Smooth muscle cell (in vitro differentiated cells): ENCODE results near the gene NUDT1. TPM values are rescaled to one million over a fixed set of nuclear protein-coding genes. Genes with fewer than 3 reads are reported as not detected.
A peak's percentile ranks its signal among the peaks of the same experiment; 100 is the strongest.

Experiments
- DNase-seq: peaks from one replicate; lab custom pipeline; 2025; ENCODE audit not compliant: unreplicated experiment; lab: John Stamatoyannopoulos, UW
- H2AFZ ChIP-seq: fragments of 200-600 bp; sonication (generic); 2 replicates; pipeline ENCODE4 v1.6.0; 2016; ENCODE audit warnings: antibody characterized with exemption, low read depth, mild to moderate bottlenecking
- H3F3A ChIP-seq: fragments of 200-600 bp; sonication (generic); 2 replicates; pipeline ENCODE4 v1.6.0; 2017; ENCODE audit warnings: antibody characterized with exemption, low read depth
- H3K27ac ChIP-seq: fragments of 200-600 bp; sonication (generic); 2 replicates; pipeline ENCODE4 v1.5.1; 2016; ENCODE audit warnings: low read depth, mild to moderate bottlenecking
- H3K27me3 ChIP-seq: fragments of 200-600 bp; sonication (generic); 2 replicates; pipeline ENCODE4 v1.6.1; 2016; ENCODE audit warnings: low read depth, mild to moderate bottlenecking
- H3K36me3 ChIP-seq: fragments of 200-600 bp; sonication (generic); 2 replicates; pipeline ENCODE4 v1.5.1; 2016; ENCODE audit warnings: low read depth
- H3K4me1 ChIP-seq: fragments of 200-600 bp; sonication (generic); 2 replicates; pipeline ENCODE4 v1.5.1; 2016; ENCODE audit warnings: low read depth
- H3K4me2 ChIP-seq: fragments of 200-600 bp; sonication (generic); 2 replicates; pipeline ENCODE4 v1.6.0; 2016; ENCODE audit warnings: mild to moderate bottlenecking
- H3K4me3 ChIP-seq: fragments of 200-600 bp; sonication (generic); 2 replicates; pipeline ENCODE4 v1.5.1; 2016; ENCODE audit warnings: mild to moderate bottlenecking
- H3K79me2 ChIP-seq: fragments of 200-600 bp; sonication (generic); 2 replicates; pipeline ENCODE4 v1.6.0; 2016; ENCODE audit warnings: low read depth, mild to moderate bottlenecking
- H3K9ac ChIP-seq: fragments of 200-600 bp; sonication (generic); 2 replicates; pipeline ENCODE4 v1.6.0; 2016; ENCODE audit warnings: low read depth
- H3K9me3 ChIP-seq: fragments of 200-600 bp; sonication (generic); replicated peaks from 2 replicates; pipeline ENCODE4 v1.5.1; 2016; ENCODE audit warnings: low read depth
- H4K20me1 ChIP-seq: fragments of 200-600 bp; sonication (generic); 2 replicates; pipeline ENCODE4 v1.6.0; 2016; ENCODE audit warnings: low read depth
- CTCF ChIP-seq: fragments of 200-600 bp; sonication (generic); IDR thresholded peaks from 2 replicates; pipeline ENCODE4 v1.5.1; 2017; ENCODE audit warnings: borderline replicate concordance, mild to moderate bottlenecking, antibody characterized with exemption; ENCODE audit not compliant: insufficient read depth, poor library complexity, severe bottlenecking
- WGBS: methylation state at CpG from one replicate; pipeline ENCODE4 v1.1.7; 2016; ENCODE audit warnings: low lambda C conversion rate; 5-methylcytosine and 5-hydroxymethylcytosine counted together
- polyA plus RNA-seq: library from polyadenylated mRNA; unstranded; fragments of >200 nt; fragmentation: Nextera tagmentation; extraction: Ambion mirVana; gene quantifications from 2 replicates; pipeline ENCODE4 v1.2.1, GENCODE V29; 2016
- total RNA-seq: library from RNA; depleted of rRNA; stranded (reverse); fragments of >200 nt; gene quantifications from 2 replicates; pipeline ENCODE4 v1.2.3, GENCODE V29; 2014

Gene NUDT1
- total and polyA plus RNA-seq, 2 experiments from 2014 or later = 20.7 to 46.0 TPM

- Histone ChIP-seq H3F3A (peaks cover 10% of the 10 kb centered on the region), H3K27ac (no peak overlapping the region), H3K4me3 (no peak overlapping the region), H3K4me2 (no peak overlapping the region), H3K36me3 (no peaks in the 10 kb centered on the region), H3K27me3 (no peaks in the 10 kb centered on the region), H3K4me1 (peaks cover 6% of the 10 kb centered on the region), H4K20me1 (peaks cover 13% of the 10 kb centered on the region), H3K79me2 (peaks cover 41% of the 10 kb centered on the region), H2AFZ (no peak overlapping the region), H3K9me3 (no peaks in the 10 kb centered on the region), H3K9ac (no peak overlapping the region)
- 96% methylated on average over 9 of the region's 9 CpGs for WGBS
- DNase-seq = no peak
- TF ChIP-seq CTCF = no peak
Observed at GRCh38 chr7:2230882-2231281, 11.1 kb upstream of the NUDT1 start.

- Histone ChIP-seq H3F3A (peaks cover 10% of the 10 kb centered on the region), H3K4me2 (peak overlapping the region; percentile 87), H3K9me3 (no peaks in the 10 kb centered on the region), H3K4me3 (peak overlapping the region; percentile 88), H3K36me3 (no peaks in the 10 kb centered on the region), H2AFZ (peak overlapping the region; percentile 67), H4K20me1 (peaks cover 7% of the 10 kb centered on the region), H3K27me3 (no peaks in the 10 kb centered on the region), H3K4me1 (peaks cover 6% of the 10 kb centered on the region), H3K27ac (no peak overlapping the region), H3K9ac (peak overlapping the region; percentile 93), H3K79me2 (peaks cover 41% of the 10 kb centered on the region)
- no peak for TF ChIP-seq CTCF
- DNase-seq = peak; percentile 33
- 5% methylated on average over 35 of the region's 46 CpGs for WGBS
Observed at GRCh38 chr7:2231992-2232765, 9.8 kb upstream of the NUDT1 start.

GRCh38 chr7:2232766-2233520, 9.1 kb upstream of the NUDT1 start, which contains the start of gene MAD1L1:
TSS of gene MAD1L1 (minus strand) at chr7:2232945. CDS start at chr7:2230133, 2,812 bp downstream.
- WGBS = 1% methylated on average over 46 of the region's 63 CpGs
- Histone ChIP-seq H4K20me1 (peaks cover 7% of the 10 kb centered on the region), H3K9ac (peak within 1 kb of the TSS; percentile 93), H2AFZ (peak within 1 kb of the TSS; percentile 67), H3K27ac (no peak within 1 kb of the TSS), H3K27me3 (no peaks in the 10 kb centered on the region), H3K4me2 (peak within 1 kb of the TSS; percentile 87), H3K4me3 (peak within 1 kb of the TSS; percentile 88), H3K79me2 (peaks cover 41% of the 10 kb centered on the region), H3K36me3 (no peaks in the 10 kb centered on the region), H3F3A (peaks cover 10% of the 10 kb centered on the region), H3K4me1 (peaks cover 6% of the 10 kb centered on the region), H3K9me3 (no peaks in the 10 kb centered on the region)
- no peak for TF ChIP-seq CTCF
- peak; percentile 72 for DNase-seq
